Amniotic epithelial cell (primary cell): Measurements from ENCODE around the gene RBKS.
"Not testable (repeated sequence)": the region's sequence is repeated elsewhere in the genome, so short reads cannot be mapped to it uniquely, and the experiment has no call there.

Experiments used
- DNase-seq: peaks from one replicate; pipeline ENCODE4 v3.0.0-alpha.2; 2010; ENCODE audit warnings: low read depth

Gene RBKS

GRCh38 chr2:27906074-27906473 is 15.9 kb upstream of the RBKS start:
- DNase-seq = no peak

GRCh38 chr2:27904405-27904665 is 14.1 kb upstream of the RBKS start:
- DNase-seq = no peak

GRCh38 chr2:27903649-27904404 is 13.6 kb upstream of the RBKS start:
- DNase-seq = peak; percentile 65

- no peak for DNase-seq
Measured at GRCh38 chr2:27903018-27903417, 12.8 kb upstream of the RBKS start.

- DNase-seq = no peak
Measured at GRCh38 chr2:27902098-27902497, 11.9 kb upstream of the RBKS start.

DNA sequence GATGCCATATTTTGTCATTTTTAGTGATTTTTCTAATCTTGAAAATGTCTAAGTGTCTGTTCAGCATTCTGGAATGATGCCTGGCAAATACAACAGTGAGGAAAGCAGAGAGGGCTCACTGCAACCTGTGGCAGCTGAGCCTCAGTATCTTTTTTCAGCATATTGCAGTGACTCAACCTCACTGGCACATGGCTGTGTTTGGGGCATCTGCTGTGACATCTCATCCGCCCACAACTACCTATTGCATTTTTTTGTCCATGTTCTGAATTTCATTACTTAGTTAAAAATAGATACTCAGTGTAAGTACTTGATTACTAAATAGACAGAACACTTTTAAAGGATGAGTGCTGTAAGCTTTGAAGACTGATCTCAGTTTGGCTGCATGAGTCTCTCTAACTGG is 11.0 kb upstream of the RBKS start:
- DNase-seq = peak; percentile 16

DNA sequence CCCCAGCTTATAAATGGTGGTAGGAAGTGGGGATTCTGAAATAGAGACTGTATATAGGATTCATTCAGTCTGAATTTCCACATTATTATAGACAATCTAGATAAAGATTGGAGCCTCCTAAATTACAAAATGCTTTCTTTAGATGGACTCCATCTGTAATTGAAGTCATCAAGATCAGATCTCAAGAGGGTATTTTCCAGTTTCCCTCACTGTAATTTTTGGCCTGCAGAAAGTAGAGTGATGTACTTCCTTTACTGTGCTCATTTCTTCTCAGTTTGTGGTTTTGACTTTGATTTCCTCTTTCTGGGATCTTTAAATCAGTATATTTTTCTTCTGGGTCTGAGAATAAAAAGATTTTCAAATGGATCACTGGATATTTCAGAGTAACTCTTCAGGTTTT is 7.5 kb upstream of the RBKS start:
- no peak for DNase-seq

GRCh38 chr2:27893006-27893405 is 2.8 kb upstream of the RBKS start:
- no peak for DNase-seq

- DNase-seq = no peak
Measured at GRCh38 chr2:27891673-27892105, 1.5 kb upstream of the RBKS start.

DNA sequence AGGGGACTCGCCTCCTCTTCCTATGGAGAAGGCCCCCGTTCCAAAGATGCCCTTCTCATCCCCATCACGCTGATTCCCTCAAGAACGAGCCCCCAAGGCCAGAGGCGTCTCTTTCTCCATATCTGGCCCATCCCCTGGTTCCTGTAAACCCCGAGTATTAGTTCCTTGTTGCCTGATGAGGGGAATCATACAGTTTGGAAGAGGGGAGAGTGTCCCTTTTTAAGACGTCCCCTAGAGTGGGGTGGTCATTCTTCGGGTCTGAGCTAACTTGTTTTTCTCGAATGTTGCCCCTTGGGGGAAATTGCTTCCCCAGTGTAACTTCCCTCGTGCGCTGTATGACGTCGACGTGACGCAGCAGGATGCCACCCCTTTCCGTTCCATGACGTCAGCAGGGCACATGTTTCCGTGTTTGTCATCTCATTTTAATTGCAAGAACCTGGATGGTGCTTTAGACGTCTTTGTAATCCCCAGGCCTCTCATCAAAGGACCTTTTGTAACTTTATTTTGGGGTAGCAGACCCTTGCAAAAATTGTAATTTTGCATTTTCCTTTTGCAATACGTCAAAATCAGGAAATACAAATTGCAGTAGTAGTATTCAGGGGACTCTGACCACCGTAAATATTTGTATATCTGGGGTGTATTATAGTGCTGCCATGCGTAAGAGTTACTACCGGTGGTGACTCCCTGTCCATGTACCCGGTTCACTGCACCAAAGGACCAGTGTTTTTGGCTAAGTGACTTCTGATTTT is 911 bp upstream of the RBKS start:
- DNase-seq = peak; percentile 66

- no peak for DNase-seq
Measured at GRCh38 chr2:27889774-27890145, 427 bp downstream of the RBKS start.

- no peak for DNase-seq
Measured at GRCh38 chr2:27888790-27889189, 1.4 kb downstream of the RBKS start.

DNA sequence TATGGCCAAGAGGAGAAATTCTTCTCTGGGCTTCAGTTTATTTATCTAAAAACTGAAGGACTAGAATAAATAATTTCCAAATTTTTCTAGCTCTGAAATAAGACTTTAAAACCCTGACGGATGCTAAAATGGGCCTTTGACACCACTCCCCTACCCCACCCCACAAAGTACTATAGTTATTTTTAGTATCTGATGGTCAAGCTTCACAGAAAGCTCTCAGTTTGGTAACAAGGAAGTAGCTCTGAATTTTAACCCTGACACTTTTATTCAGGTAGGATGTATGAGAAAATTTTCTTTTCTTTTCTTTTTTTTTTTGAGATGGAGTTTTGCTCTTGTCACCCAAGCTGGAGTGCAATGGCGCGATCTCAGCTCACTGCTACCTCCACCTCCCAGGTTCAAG is 2.4 kb downstream of the RBKS start:
- DNase-seq = no peak

GRCh38 chr2:27887111-27887510 is 3.1 kb downstream of the RBKS start:
- no peak for DNase-seq

GRCh38 chr2:27886322-27886721 is 3.9 kb downstream of the RBKS start:
- DNase-seq = no peak

GRCh38 chr2:27885661-27886060 is 4.5 kb downstream of the RBKS start:
- no peak for DNase-seq

DNA sequence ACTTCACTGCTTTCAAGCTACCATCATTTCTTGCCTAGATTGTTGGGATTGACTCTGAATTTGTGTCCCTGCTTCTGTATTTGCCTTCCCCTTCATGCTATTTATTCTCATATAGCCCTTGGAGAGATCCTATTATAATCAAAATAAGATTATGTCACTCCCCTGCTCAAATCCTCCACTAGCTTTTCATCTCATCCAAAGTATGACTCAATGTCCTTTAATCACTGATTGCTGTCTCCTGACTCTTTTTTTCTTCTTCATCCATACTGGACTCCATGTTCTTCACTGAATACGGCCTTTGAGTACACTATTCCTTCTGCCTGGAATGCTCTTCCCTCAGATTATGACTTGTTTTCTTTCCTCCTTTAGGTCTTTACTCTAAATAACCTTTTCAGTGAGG is 5.0 kb downstream of the RBKS start:
- no peak for DNase-seq

- no peak for DNase-seq
Measured at GRCh38 chr2:27884601-27885000, 5.6 kb downstream of the RBKS start.

DNA sequence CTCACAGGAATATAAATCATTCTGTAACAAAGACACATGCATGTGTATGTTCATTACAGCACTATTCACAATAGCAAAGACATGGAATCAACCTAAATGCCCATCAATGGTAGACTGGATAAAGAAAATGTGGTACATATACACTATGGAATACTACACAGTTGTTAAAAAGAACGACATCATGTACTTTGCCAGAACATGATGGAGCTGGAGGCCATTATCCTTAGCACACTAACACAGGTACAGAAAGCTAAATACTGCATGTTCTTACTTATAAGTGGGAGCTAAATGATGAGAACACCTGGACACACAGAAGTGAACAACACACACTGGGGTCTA is 7.6 kb downstream of the RBKS start:
- DNase-seq = not testable (repeated sequence)

GRCh38 chr2:27881815-27882583 is 8.2 kb downstream of the RBKS start:
- DNase-seq = not testable (repeated sequence)

DNA sequence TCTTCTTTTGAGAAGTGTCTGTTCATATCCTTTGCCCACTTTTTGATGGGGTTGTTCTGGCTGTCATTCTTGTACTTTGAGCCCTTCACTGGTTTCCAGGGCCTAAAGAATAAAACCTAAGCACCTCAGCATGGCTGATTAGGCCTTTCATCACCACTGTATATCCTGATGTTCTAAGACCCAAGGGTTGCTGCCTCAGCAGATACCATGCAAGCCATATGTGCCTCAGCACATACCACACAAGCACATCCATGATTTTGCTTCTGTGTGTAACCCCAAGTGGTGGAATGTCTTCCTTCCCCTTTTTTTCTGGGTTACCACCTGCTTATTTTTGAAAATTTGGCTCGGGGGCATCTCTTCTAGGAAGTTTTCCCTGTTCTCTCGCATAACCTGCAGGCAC is 11.4 kb downstream of the RBKS start:
- no peak for DNase-seq

- peak; percentile 39 for DNase-seq
Measured at GRCh38 chr2:27875089-27875881, 14.9 kb downstream of the RBKS start.

- DNase-seq = no peak
Measured at GRCh38 chr2:27873091-27873490, 17.1 kb downstream of the RBKS start.
